ENCODE data around the gene KIFBP. TPM values are rescaled to one million over a fixed set of nuclear protein-coding genes. Genes with fewer than 3 reads are reported as not detected.

KIFBP gene, protein sequence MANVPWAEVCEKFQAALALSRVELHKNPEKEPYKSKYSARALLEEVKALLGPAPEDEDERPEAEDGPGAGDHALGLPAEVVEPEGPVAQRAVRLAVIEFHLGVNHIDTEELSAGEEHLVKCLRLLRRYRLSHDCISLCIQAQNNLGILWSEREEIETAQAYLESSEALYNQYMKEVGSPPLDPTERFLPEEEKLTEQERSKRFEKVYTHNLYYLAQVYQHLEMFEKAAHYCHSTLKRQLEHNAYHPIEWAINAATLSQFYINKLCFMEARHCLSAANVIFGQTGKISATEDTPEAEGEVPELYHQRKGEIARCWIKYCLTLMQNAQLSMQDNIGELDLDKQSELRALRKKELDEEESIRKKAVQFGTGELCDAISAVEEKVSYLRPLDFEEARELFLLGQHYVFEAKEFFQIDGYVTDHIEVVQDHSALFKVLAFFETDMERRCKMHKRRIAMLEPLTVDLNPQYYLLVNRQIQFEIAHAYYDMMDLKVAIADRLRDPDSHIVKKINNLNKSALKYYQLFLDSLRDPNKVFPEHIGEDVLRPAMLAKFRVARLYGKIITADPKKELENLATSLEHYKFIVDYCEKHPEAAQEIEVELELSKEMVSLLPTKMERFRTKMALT
- 34.6 and 68.1 TPM in 2 replicates for total RNA-seq

DNA sequence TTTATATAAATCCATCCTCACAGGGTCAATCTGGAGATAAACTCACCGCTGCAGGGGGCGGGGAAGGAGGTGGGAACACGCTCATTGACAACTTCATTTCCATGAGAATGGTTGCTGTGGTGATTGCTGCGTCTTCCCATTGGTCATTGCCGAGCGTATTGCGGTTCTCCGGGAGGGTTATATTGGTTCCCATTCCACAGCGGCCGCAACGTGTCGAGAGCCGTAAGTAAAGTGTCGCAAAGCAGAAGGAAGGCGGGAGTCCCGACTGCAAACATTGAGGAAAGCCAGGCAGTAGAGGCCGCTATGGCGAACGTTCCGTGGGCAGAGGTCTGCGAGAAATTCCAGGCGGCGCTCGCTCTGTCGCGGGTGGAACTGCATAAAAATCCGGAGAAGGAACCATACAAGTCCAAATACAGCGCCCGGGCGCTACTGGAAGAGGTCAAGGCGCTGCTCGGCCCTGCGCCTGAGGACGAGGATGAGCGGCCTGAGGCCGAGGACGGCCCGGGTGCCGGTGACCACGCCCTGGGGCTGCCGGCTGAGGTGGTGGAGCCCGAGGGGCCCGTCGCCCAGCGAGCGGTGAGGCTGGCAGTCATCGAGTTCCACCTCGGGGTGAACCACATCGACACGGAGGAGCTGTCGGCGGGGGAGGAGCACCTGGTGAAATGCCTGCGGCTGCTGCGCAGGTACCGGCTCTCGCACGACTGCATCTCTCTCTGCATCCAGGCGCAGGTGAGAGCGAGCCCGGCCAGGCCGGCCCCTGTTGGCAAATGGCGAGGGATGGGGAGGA is at the start of gene KIFBP:
Gene KIFBP (plus strand): TSS at position 274 of the 787 bp plus-strand sequence. CDS start 30 bp downstream, at position 304.

DNA sequence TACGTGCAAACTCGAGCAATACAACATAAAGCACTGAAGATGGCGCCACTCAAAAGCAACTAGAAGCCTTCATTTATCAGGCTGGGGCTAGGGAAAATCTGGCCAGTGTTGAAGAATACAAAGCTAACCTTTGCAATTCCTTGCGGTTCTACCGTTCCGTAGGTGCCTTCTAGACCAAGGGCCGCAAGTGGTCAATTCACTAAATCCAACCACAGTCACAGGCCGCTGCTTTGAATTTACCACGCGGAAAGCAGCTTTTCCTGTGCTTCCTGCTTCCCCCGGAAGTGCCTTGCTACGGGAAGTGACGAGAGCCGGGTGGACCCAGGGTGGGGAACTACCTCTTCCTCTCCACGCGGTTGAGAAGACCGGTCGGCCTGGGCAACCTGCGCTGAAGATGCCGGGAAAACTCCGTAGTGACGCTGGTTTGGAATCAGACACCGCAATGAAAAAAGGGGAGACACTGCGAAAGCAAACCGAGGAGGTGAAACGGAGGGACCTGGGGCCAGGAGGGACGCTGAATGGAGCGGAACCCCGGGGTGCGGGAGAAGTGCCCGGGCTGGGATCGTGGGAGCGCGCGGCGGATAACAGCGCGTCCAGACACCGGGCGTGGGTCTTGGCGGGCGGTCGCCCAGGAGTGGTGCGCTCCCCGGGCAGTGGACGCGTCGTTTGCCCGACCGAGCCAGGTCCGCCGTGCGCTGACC is 32.6 kb upstream of the KIFBP start, which contains the start of gene DDX21:
Gene DDX21 (plus strand): TSS at position 339 of the 701 bp plus-strand sequence. CDS start 56 bp downstream, at position 395.

Other genes with a start within 250 kb of the KIFBP start
- gene STOX1, start 161.3 kb upstream of the KIFBP start, total RNA-seq = 0.22 and 0.43 TPM in 2 replicates
- gene DDX50, start 87.5 kb upstream of the KIFBP start, total RNA-seq = 37.2 and 37.9 TPM in 2 replicates
- 75.5 and 118 TPM in 2 replicates for gene DDX21, start 32.6 kb upstream of the KIFBP start, total RNA-seq
- 8.3 and 29.1 TPM in 2 replicates for gene SRGN, start 99.3 kb downstream of the KIFBP start, total RNA-seq
- 22.9 and 53.8 TPM in 2 replicates for gene VPS26A, start 135.4 kb downstream of the KIFBP start, total RNA-seq
- gene SUPV3L1, start 191.4 kb downstream of the KIFBP start, total RNA-seq = 27.6 and 63.2 TPM in 2 replicates
- gene HKDC1, start 231.5 kb downstream of the KIFBP start, total RNA-seq = 0.14 and 2.6 TPM in 2 replicates

Data from placental pericyte (primary cell).